NCI-H1105 (cell line): ENCODE data around the gene PLGRKT.
"Not testable (repeated sequence)": the region's sequence is repeated elsewhere in the genome, so short reads cannot be mapped to it uniquely, and the experiment has no call there.

Experiments used
- DNase-seq: peaks from one replicate; lab custom pipeline; 2025; lab: John Stamatoyannopoulos, UW

The PLGRKT gene

GRCh38 chr9:5375790-5376477, 61.8 kb downstream of the PLGRKT start:
- no peak for DNase-seq

GRCh38 chr9:5375091-5375490, 62.6 kb downstream of the PLGRKT start:
- no peak for DNase-seq

- DNase-seq = no peak
Observed at GRCh38 chr9:5364294-5365024, 73.3 kb downstream of the PLGRKT start.

- DNase-seq = no peak
Observed at GRCh38 chr9:5361326-5362010, 76.3 kb downstream of the PLGRKT start.

- DNase-seq = no peak
Observed at GRCh38 chr9:5360341-5360740, 77.4 kb downstream of the PLGRKT start.

- DNase-seq = no peak
Observed at GRCh38 chr9:5357431-5358105, 80.2 kb downstream of the PLGRKT start.

- DNase-seq = no peak
Observed at GRCh38 chr9:5355817-5356216, 81.9 kb downstream of the PLGRKT start.

- no peak for DNase-seq
Observed at GRCh38 chr9:5355226-5355625, 82.5 kb downstream of the PLGRKT start.

- DNase-seq = no peak
Observed at GRCh38 chr9:5354184-5354583, 83.5 kb downstream of the PLGRKT start.

- DNase-seq = no peak
Observed at GRCh38 chr9:5352637-5353248, 85.0 kb downstream of the PLGRKT start.

- DNase-seq = peak; percentile 1
Observed at GRCh38 chr9:5338992-5339981, 98.4 kb downstream of the PLGRKT start, which contains the start of gene RLN1. TSS of gene RLN1 (minus strand) at chr9:5339876. CDS start at chr9:5339746, 130 bp downstream.

- DNase-seq = no peak
Observed at GRCh38 chr9:5336688-5337087, 101.0 kb downstream of the PLGRKT start.

GRCh38 chr9:5331276-5331675, 106.4 kb downstream of the PLGRKT start:
- DNase-seq = not testable (repeated sequence)

GRCh38 chr9:5326893-5327548, 110.7 kb downstream of the PLGRKT start:
- peak; percentile 16 for DNase-seq

- DNase-seq = no peak
Observed at GRCh38 chr9:5326187-5326586, 111.5 kb downstream of the PLGRKT start.

- not testable (repeated sequence) for DNase-seq
Observed at GRCh38 chr9:5321601-5322000, 116.1 kb downstream of the PLGRKT start.

GRCh38 chr9:5321058-5321457, 116.7 kb downstream of the PLGRKT start:
- no peak for DNase-seq

- DNase-seq = not testable (repeated sequence)
Observed at GRCh38 chr9:5316406-5316805, 121.3 kb downstream of the PLGRKT start.

GRCh38 chr9:5315187-5315923, 122.4 kb downstream of the PLGRKT start:
- DNase-seq = no peak
